NCI-H2227 treated with DMSO at 0.1 percent for 48 hours (cell line): ENCODE results near the gene AMZ2.
"Not testable (repeated sequence)": the region's sequence is repeated elsewhere in the genome, so short reads cannot be mapped to it uniquely, and the experiment has no call there.

ENCODE experiments used
- DNase-seq: peaks from one replicate; lab custom pipeline; 2025; lab: John Stamatoyannopoulos, UW

The AMZ2 gene, protein sequence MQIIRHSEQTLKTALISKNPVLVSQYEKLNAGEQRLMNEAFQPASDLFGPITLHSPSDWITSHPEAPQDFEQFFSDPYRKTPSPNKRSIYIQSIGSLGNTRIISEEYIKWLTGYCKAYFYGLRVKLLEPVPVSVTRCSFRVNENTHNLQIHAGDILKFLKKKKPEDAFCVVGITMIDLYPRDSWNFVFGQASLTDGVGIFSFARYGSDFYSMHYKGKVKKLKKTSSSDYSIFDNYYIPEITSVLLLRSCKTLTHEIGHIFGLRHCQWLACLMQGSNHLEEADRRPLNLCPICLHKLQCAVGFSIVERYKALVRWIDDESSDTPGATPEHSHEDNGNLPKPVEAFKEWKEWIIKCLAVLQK

DNA sequence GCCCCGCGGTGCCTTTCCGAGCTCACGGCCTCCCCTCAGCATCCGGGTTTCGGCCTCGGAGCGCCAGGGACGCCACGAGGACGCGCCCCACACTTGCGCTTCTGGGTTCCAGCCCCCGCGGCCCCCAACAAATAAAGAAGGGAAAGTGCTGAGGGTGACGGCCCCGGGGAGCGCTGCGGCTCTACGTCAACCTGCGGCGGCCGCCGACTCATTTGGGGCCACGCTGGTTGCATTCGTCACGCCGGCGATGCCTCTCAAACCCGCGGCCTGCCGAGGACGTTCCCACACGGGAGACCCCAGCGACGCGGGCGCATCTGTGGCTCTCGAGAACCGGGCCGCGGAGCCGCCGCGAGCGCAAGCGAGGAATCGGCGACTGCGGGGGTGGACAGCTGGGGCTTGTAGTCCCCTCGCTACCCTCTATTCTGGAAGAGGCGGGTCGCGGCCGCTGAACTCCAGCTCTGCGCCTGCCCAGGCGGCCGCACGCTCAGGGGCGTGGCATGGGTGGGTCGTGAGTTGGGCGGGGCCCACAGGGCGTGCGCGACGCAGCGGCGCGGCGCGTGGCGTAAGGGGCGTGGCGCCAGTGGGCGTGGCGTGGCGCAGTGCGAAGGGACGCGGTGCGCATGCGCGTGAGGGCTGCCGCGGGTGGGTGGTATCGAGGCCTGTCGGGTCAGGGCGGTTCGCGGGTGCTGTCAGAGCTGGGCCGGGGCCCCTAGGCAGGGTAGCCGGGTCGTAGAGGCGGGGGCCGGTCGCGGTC is at the start of gene AMZ2:
TSS of gene AMZ2 (plus strand) at position 599 of the 754 bp plus-strand sequence. CDS start 2,145 bp downstream, outside the sequence.
- DNase-seq, result peak; percentile 86

DNA sequence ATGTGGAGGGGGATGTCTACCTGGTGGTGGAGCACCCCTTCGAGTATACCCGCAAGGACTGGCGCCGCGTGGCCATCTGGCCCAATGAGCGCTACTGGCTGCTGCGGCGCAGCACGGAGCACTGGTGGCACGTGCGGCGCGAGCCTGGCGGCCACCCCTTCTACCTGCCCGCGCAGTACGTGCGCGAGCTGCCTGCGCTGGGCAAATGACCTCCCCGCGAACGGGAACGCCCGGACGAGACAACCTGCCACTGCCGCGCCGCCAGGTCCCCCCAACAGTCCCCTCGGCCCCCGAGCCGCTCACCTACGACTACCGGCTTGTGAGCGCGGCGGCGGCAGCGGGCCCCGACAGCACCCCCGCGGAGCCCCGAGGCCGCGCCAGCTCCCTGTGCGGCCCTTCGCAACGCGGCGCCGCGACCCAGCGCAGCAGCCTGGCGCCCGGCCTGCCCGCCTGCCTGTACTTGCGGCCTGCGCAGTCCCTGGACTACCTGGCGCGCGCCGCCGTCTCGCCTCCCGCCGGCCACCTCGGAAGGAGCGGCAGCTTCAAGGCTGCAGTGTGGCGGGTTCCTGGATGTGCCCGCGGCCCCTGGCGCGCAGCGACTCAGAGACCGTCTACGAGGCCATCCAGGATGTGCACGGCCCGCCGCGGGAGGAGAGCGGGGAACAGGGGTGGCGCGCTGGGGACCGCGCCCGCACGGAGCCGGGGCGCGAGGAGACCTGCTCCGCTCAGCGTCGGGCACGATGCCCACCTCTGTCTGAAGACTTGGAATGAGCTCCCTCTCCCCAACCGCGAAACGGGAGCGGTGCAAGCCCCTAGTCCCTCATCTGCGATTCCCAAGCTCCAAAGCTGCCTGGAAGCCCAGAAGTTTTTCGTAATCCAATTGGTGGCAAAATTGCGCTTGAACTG is 48.7 kb upstream of the AMZ2 start:
- no peak for DNase-seq

DNA sequence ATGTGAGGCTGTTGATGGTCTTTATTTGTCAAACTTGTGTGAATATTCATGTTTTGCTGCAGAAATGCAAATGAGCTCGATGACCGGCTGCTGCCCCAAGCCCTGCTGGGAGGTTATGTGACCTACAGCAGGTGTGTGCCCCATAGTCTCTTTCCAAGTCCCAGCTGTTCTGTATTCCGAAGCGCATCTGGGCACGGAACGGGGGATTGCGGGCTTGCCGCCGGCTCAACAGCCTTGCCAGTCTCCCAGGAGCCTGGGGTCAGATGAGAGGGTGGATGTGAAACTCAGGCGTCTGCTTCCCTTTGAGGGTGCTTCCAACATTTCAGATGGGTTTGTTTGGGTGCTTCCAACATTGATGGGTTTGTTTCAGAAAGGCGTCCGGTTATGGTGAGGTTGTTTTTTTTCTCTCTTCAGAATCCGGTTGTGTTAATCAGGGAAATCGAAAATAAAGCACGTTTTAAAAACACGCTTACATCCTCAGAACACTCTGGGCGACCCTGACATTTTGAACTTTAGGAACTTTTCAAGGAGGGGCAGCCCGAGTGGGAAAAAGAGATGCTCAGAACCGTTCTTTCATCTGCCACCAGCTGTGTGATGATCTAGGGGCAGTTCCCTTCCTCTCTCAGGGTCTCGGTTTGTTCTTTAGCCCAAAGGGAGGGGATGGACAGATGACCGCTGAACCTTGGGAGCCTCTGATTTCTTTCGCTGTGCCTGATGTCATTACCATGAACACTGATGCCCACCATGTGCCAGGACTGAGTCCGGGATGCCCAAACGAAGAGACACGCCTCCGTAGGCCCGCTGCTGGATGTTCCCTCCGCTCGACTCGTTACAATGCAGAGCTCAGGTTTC is 47.8 kb upstream of the AMZ2 start:
- no peak for DNase-seq

DNA sequence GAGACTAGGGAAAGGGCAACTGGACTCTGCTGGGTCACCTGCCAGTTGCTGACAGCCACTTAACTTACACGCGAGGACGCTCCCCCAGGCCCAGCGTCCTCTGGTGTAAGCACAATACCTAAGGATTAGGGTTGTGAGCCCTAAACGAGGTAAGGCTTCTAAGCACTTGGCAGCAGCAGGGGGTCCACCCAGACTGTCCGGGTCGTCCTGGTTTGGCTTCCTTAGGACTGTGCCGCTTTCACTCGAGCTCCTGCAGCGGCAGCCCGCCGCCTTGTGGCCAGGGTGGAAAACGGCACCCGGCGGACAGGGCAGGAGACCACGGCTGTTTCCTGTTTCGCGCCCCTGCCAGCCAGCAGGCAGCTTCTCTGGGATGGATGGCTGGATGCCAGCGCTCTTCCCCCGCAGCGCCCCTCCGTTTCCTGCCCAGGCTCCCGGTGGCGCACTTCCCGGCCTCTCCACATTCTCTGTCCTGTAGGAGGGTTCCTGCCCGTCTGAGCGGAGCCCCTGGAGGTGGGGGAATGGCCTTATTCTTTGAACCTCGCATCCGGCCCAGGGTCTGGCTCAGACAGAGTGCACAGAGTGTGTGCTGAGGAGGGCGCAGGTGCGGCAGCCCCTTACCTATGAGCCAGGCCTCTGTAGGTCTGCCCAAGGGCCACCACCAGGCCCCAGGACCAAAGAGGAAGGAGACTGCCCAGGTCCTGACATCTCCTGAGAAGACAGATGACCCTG is 47.0 kb upstream of the AMZ2 start:
- peak; percentile 72 for DNase-seq

DNA sequence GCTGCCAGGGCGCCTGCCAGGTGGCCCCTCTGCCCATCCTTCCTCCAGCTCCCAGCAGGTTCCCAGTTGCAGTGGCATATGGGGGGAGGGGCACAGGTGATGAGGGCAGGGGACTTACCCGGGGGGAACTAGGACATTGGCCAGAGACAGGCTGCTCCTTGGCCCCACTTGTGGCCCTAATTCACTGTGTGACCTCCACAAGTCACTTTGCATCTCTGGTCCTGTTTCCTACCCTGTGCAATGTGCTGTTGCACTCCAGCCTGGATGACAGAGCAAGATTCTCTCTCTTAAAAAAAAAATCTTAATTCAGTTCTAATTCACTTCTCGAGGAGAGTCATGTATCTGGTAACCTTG is 46.4 kb upstream of the AMZ2 start:
- DNase-seq, result not testable (repeated sequence)

DNA sequence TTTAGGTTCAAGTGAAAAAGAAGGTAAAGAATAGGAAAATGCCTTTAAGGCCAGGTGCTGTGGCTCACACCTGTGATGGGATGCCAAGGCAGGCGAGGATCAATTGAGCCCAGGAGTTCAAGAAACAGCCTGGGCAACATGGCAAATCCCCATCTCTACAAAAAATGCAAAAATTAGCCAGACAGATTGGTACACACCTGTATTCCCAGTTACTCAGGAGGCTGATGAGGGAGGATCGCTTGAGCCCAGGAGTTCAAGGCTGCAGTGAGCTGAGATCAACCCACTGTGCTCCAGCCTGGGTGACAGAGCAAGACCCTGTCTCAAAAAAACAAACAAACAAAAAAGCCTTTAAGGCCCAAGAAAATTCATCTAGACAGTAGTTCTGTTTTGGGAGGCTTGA is 45.5 kb upstream of the AMZ2 start:
- not testable (repeated sequence) for DNase-seq

DNA sequence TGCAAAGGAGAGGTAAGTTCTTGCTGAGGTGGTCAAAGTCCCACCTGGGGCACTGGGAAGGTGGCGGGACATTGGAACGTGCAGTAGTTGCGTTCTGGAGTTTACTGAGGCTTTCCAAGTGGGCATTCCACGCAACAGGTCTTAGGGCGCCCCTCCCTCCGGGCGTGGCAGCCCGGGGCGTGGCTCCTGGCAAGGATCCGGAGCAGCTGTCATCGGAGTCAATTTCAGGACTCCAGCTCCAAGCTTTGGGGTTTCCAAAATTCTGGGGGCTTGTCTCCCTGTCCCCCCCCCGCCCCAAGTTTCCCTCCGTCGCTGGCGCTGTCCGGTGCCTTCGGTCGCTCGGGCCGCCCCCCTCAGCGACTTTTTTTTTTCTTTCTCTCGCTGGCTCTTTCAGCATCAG is 43.1 kb upstream of the AMZ2 start:
- no peak for DNase-seq

DNA sequence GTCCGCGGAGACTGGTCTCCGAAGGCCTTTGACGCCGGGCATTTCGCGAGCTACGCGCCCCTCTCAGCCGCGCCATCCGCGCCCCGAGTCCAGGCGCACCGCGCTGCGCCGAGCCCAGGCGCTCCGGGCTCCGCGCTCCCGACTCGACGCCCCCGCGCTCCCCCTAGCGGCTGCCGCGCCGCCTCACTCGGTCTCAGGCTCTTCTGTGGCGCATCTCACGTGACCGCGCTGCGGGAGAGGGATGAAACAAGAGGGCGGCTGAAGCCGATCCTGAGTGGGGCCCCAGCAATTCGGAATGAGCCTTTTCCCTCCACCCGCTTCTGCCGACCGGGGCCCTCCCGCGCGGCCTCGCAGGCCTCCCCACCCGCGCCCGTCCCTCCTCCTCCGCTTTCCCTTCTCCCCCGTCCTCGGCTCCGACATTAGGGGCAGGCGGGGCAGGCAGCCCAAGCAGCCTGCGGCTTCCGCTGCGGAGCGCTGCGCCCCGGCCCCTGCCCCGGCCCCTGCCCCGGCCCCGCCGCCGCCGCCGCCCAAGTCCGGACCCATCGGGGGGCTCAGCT is 42.5 kb upstream of the AMZ2 start:
- DNase-seq, result peak; percentile 88

DNA sequence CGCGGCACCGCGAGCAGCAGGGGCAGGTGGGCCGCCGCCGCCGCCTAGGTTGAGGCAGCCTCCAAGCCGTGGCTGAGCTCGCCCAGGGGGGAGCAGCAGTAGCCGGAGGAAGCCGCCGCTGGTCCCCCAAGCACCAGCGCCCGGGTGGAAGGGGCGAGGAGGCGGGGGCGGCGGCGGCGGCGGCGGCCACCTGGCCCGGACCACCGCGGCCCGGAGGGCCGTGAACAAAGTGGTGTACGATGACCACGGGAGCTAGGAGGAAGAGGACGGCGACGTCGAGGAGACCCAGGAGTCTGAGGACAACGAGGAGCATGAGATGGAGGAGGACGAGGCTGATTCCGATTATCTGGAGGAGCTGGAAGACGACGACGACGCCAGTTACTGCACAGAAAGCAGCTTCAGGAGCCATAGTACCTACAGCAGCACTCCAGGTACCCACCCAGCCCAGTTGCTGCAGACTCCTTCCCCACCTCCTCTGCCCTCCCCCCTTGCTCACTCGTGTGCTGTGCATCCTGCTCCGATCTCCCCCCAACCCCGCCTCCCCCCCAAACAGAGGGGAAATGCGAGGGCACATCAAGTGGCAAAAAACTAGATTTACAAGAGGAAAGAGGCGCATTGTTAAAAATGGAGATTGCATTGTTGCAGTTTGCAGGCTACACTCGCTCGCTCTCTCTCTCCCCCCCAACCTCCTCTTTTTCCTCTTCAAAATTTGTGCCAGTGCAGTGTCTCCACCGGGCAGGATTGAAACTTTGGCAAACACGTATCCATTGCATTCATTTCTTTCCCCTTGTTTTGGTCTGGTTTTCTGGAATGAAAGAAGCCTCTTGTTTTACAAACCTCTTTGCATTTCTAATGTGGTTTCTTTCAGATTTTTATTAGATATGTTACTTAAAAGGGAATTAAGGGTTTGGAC is 41.8 kb upstream of the AMZ2 start:
- DNase-seq, result peak; percentile 36

DNA sequence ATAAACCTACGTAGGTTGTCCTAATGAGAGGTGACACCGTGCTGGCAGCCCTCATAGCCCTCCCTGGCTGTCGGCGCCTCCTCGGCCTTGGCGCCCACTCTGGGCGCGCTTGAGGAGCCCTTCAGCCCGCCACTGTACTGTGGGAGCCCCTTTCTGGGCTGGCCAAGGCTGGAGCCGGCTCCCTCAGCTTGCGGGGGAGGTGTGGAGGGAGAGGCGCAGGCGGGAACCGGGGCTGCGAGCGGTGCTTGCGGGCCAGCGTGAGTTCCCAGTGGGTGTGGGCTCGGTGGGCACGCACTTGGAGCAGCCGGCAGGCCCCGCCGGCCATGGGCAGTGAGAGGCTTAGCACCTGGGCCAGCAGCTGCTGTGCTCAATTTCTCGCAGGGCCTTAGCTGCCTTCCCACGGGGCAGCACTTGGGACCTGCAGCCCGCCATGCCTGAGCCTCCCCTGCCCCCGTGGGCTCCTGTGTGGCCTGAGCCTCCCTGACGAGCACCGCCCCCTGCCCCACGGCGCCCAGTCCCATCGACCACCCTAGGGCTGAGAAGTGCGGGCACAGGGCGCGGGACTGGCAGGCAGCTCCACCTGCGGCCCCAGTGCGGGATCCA is 40.1 kb upstream of the AMZ2 start:
- DNase-seq, result no peak

DNA sequence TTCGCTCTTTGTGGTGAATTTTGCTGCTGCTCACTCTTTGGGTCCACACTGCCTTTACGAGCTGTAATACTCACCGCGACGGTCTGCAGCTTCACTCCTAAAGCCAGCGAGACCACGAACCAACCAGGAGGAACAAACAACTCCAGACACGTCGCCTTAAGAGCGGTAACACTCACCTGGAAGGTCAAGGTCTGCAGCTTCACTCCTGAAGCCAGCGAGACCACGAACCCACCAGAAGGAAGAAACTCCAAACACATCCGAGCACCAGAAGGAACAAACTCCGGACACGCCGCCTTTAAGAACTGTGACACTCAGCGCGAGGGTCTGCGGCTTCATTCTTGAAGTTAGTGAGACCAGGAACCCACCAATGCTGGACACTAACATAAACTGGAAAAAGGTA is 39.2 kb upstream of the AMZ2 start:
- DNase-seq, result not testable (repeated sequence)

DNA sequence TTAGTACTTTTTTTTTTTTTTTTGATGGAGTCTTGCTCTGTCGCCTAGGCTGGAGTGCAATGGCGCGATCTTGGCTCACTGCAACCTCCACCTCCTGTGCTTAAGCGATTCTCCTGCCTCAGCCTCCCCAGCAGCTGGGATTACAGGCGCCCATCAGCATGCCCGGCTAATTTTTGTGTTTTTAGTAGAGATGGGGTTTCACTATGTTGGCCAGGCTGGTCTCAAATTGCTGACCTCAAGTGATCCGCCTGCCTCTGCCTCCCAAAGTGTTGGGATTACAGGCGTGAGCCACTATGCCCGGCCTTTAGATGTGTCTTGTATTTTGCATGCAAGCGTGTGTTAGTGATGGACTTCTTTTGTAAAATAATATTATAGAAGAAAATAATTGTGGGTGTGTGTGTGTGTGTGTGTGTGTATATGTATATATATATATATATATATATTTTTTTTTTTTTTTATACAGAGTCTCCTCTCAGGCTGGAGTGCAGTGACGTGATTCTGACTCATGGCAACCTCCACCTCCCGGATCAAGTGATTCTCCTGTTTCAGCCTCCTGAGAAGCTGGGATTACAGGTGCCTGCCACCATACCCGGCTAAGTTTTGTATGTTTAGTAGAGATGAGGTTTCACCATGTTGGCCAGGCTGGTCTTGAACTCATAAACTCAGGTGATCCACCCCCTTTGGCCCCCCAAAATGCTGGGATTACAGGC is 38.5 kb upstream of the AMZ2 start:
- DNase-seq, result not testable (repeated sequence)

DNA sequence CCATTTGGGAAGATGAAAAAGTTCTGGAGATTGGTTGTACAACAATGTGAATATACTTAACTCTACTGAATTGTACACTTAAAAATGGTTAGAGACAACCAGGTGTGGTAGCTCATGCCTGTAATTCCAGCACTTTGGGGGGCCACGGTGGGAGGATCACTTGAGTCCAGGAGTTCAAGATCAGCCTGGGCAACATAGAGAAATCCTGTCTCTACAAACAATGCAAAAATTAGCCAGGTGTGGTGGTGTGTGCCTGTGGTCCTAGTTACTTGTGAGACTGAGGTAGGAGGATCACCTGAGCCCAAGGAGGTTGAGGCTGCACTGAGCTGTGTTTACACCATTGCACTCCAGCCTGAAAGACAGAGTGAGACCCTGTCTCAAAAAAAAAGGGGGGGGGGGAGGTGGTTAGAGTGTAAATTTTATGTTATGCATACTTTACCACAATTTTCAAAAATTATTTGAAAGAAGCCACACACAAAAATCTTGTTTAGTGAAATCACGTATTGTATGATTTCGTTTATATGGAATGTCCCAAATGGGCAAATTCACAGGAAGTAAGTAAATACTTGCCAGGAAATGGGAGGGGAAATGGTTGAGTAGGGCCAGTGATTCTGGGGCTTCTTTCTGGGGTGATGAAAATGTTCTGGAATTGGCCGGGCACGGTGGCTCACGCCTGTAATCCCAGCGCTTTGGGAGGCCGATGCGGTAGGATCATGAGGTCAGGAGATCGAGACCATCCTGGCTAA is 37.1 kb upstream of the AMZ2 start:
- DNase-seq, result no peak

DNA sequence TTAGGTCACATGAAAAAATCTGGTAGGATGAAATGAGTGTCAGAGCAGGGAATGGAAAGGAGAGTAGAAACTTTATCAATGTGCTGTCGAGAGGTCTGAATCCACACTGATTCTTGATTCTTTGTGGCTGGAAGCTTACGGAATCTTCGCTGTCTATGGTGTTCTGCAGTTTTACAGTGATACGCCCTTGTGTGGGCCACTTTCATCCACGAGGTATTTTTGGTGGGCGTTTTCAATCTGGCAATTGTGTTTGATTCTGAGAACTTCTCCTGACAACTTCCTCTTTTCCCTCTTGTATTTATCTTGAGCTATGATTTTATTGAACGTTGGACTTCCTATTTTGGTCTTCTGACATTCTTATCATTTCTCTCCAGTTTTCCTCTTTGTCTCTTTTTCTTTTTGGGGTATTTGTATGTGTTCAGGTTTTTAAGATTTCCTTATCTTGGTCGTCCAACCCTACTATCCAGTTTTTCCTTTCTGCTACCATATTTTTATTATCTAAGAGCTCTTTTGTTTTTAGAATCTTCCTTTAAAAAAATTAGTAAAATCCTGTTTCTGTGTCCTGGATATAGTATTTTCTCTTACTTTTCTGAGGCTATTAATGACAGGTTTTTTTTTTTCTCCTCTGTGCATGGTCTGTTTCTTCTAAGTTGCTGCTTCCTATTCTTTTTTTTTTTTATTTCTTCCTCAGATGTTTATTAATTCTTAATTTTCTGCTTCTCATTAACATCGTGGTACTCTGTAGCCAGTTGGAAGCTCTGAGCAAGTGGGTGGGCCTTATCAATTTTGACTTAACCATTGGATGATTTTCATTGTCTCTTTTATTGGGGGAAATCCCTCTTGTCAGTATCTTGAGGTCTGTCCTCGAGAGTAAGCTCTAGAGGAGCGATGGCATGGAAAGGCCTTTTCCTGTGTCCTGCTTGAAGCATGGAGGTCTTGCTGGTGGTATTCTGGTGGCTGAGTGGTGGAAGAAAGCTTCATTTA is 34.1 kb upstream of the AMZ2 start:
- DNase-seq, result not testable (repeated sequence)

DNA sequence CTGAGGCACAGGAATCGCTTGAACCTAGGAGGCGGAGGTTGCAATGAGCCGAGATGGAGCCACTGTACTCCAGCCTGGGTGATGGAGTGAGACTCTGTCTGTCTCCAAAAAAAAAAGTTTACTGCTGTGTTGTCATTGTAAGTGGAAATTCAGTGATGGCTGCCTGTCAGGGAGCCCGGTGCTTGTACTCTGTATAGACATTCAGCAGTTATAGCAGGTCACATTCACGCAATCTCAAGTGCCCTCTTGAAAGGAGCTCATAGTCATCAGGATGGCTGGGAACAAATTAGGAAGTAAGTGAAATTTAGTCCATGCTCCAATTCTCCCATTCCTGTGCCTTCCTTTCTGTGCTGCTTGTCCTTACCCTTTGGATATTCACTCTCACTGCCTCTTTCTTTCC is 32.4 kb upstream of the AMZ2 start:
- DNase-seq, result not testable (repeated sequence)

DNA sequence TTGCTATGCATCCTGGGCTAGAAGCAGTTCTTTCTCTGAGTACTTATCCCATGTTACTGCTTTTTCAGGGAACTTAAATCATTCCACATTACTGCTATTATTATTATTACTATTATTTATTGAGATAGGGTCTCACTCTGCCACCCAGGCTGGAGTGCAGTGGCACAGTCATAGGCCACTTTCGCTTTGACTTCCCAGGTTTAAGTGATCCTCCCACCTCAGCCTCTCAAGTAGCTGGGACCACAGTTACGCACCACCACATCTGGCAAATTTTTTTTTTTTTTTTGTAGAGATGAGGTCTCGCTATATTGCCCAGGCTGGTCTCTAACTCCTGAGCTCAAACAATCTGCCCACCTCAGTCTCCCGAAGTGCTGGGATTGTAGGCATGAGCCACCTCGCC is 28.4 kb upstream of the AMZ2 start:
- not testable (repeated sequence) for DNase-seq
